ENCODE measurements around the gene STK25. TPM values are rescaled to one million over a fixed set of nuclear protein-coding genes. Genes with fewer than 3 reads are reported as not detected.

STK25 gene
- total and polyA plus RNA-seq, 2 of the 8 experiments (the other 6 are each of a cell fraction or from before 2014, with no cell fraction given), result 159 to 546 TPM

GRCh38 chr2:241482126-241482955 is 26.0 kb downstream of the STK25 start (continued):
- no peak for TF ChIP-seq SAP30 (IDR thresholded peaks at IDR 0.05; ENCODE audit: insufficient read depth, insufficient replicate concordance, low read length)
- TF ChIP-seq YY1 (IDR thresholded peaks at IDR 0.05; ENCODE audit: low read depth, low read length), result no peak
- no peak for TF ChIP-seq JUND (IDR thresholded peaks at IDR 0.05; ENCODE audit: low read length)
